Skeletal muscle tissue (tissue), 4 donors: ENCODE data around the gene DGKE. TPM values are rescaled to one million over a fixed set of nuclear protein-coding genes. Genes with fewer than 3 reads are reported as not detected.

Experiments
- H3K27ac ChIP-seq: one replicate; pipeline ENCODE4 v1.7.0; 2013; ENCODE audit warnings: mild to moderate bottlenecking, low read depth, low read length, inconsistent platforms
- H3K27me3 ChIP-seq, 3 donors: one replicate each; pipeline ENCODE4 v1.7.0; 2013; ENCODE audit warnings: low read length in 3 of 3; ENCODE audit not compliant: control insufficient read depth in 3 of 3, insufficient read depth in 3 of 3
- H3K36me3 ChIP-seq, 3 donors: one replicate each; pipeline ENCODE4 v1.7.0; 2013; ENCODE audit warnings: low read length in 3 of 3; ENCODE audit not compliant: control insufficient read depth in 3 of 3, insufficient read depth in 3 of 3
- H3K4me1 ChIP-seq, 3 donors: one replicate each; pipeline ENCODE4 v1.7.0; 2013; ENCODE audit warnings: low read length in 3 of 3, mild to moderate bottlenecking in 3 of 3; ENCODE audit not compliant: control insufficient read depth in 3 of 3, insufficient read depth in 3 of 3
- H3K4me3 ChIP-seq, 3 donors: one replicate each; pipeline ENCODE4 v1.7.0; 2013; ENCODE audit warnings: low read length in 3 of 3
- H3K9ac ChIP-seq, 3 donors: one replicate each; pipeline ENCODE4 v1.7.0; 2013; ENCODE audit warnings: low read length in 3 of 3, mild to moderate bottlenecking in 3 of 3, moderate library complexity in 2 of 3, low read depth in 1 of 3
- H3K9me3 ChIP-seq, 3 donors: one replicate each; pipeline ENCODE4 v1.7.0; 2013; ENCODE audit warnings: low read length in 3 of 3; ENCODE audit not compliant: control insufficient read depth in 3 of 3
- total RNA-seq: library from RNA; depleted of rRNA; stranded (reverse); fragments of >200 nt; gene quantifications from one replicate; pipeline ENCODE4 v1.2.3, GENCODE V29; 2014
- donor health status: Osteomylitis.

DGKE gene
- total RNA-seq, 1 donor from 2014 or later: 6.8 TPM

DNA sequence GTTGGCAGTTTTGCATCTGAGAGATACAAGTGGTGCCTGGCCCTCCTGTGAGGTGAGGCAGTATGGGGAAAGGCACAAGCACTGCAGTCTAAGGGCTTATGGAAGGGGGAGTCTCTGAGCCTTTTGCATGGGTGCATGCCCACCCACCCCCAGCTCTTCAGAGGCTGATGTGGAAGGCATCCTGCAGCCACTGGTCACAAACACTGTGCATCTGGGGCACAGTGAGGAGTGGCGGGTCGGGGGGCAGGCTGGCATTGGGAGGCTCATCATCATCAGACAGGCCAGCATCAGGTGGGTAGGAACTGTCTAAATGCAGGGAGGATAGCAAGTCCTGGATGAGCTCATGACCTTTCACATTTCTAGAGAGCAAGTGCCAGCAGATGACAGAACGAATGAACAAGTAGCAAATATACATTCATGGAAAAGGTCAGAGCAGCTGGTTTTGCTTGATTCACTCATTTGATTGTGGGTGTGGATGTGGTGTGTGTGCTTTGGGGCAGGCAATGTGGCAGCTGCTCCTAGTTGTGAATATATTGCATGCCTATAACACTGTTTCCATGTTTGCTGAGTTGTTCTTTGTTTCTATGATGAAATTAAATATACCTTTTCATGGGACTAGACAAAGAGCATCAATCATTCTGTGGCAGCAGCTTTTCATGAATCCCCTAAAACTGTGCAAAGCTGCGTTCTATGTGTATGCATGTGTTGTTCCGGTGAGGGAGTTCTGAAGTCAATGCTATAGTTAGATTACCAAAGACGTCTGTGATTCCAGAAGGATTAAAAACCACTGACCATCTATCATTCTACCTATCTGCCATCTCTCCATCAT is 50.7 kb downstream of the DGKE start:
- Histone ChIP-seq H3K4me3 (no peak overlapping the region), H3K27me3 (no peaks in the 10 kb centered on the region), H3K9me3 (no peaks in the 10 kb centered on the region), H3K36me3 (peaks cover 8 to 25% (median 13%) of the 10 kb centered on the region in 3 donors), H3K27ac (no peak overlapping the region), H3K4me1 (peaks cover 0 to 10% (median 2%) of the 10 kb centered on the region in 3 donors), H3K9ac (no peak overlapping the region)

DNA sequence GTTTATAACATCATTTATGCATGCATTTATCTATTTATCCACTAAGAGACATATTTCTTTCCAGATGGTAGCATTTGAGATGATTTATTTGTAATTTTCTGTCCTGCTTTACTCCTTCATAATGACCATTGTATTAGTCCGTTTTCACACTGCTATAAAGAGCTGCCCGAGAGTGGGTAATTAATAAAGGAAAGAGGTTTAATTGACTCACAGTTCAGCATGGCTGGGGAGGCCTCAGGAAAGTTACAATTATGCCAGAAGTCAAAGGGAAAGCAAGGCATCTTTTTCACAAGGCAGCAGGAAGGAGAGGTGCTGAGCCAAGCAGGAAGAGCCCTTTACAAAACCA is 51.3 kb downstream of the DGKE start:
- no peak overlapping the region for H3K27ac ChIP-seq
- no peaks in the 10 kb centered on the region for H3K27me3 ChIP-seq
- peaks cover 10 to 31% (median 17%) of the 10 kb centered on the region in 3 donors for H3K36me3 ChIP-seq
- H3K4me1 ChIP-seq: peaks cover 0 to 4% (median 1%) of the 10 kb centered on the region in 3 donors
- no peak overlapping the region for H3K9ac ChIP-seq
- H3K4me3 ChIP-seq: no peak overlapping the region
- no peaks in the 10 kb centered on the region for H3K9me3 ChIP-seq

DNA sequence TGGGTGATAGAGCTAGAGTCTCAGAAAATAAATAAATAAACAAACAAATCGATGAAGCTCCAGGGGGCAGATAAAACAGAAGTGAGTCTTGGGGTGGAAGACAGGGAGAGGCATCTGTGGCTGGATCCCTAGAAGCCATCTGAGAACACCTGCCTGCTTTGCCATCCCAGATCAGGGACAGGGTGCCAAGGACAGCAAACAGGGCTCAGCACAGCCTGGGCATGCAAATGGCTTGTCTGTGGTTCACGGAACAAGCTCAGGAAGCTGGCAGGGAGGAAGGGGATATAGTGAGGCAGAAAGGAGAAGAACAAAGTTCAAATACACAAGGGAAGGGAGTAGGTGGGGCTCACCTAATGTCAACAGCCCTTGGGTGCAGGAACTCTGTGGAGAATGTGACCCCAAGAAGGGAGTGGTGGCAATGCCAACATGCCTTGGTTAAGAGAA is 52.4 kb downstream of the DGKE start:
- H3K9ac ChIP-seq: no peak overlapping the region

DNA sequence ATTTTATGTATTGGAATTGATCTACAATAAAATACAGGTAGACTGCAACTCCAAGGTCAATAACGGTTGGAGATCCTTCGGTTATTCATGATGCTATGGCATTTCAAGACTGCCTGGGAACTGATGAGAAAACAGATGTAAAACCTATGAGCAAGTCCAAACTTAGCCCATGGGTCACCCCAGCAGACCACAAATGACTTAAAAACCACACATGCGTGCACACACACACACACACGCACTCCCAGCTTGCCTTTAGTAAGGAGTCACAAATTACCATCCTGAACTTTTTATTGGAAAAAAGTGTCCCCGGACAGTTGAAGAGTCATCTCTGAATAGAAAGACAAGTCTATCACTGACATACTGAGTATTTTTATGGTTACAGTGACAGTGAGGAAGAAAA is 53.2 kb downstream of the DGKE start:
- Histone ChIP-seq H3K4me3 (no peak overlapping the region), H3K27ac (no peak overlapping the region), H3K27me3 (no peaks in the 10 kb centered on the region), H3K4me1 (no peaks in the 10 kb centered on the region), H3K9ac (no peak overlapping the region), H3K9me3 (no peaks in the 10 kb centered on the region), H3K36me3 (peaks cover 24 to 46% (median 31%) of the 10 kb centered on the region in 3 donors)

More for the DNA sequence above, 52.4 kb downstream of the DGKE start:
- Histone ChIP-seq H3K27me3 (no peaks in the 10 kb centered on the region), H3K36me3 (peaks cover 18 to 41% (median 24%) of the 10 kb centered on the region in 3 donors), H3K4me1 (no peaks in the 10 kb centered on the region), H3K9me3 (no peaks in the 10 kb centered on the region), H3K4me3 (no peak overlapping the region), H3K27ac (no peak overlapping the region)

DNA sequence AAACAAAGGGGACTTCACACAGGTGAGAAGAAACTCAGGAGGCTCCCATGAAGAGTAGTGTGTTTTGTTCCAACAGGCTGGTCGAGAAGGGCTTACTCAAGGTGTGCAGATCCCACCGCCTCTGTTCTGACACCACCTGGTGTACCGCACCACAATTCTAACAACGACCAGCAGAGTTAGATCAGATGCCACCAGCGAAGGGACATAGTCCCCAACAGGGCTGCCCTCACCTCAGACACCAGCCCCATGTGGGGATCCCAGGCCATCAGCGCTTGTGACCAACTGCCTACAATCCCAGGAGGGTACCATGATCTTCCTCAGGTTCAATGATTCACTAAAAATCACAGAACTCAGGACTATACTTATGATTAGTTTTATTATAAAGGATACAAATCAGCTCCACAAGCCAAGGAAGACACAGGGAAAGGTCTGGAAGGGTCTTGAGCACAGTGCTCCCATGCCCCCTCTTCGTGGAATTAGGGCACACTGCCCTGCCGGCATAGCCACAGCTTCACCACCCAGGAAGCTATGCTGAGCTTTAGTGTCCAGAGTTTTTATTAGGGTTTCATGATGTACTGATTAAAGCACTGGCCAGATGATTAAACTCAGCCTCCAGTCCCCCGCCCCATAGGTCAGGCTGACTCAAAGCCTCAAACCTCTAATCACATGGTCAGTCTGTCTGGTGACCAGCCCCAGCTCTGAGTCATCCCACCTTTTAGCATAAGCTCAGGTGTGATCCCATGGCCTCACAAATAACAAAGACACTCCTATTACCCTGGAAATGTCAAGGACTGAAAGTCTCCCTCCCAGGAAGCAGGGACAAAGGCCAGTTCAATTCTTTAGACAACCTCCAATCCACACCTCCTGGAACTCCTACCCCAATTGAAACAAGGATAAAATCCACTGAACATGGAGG is 53.9 kb downstream of the DGKE start:
- Histone ChIP-seq H3K4me1 (no peaks in the 10 kb centered on the region), H3K36me3 (peaks cover 27 to 53% (median 38%) of the 10 kb centered on the region in 3 donors), H3K27me3 (no peaks in the 10 kb centered on the region), H3K9ac (no peak overlapping the region), H3K4me3 (no peak overlapping the region), H3K27ac (no peak overlapping the region), H3K9me3 (no peaks in the 10 kb centered on the region)

DNA sequence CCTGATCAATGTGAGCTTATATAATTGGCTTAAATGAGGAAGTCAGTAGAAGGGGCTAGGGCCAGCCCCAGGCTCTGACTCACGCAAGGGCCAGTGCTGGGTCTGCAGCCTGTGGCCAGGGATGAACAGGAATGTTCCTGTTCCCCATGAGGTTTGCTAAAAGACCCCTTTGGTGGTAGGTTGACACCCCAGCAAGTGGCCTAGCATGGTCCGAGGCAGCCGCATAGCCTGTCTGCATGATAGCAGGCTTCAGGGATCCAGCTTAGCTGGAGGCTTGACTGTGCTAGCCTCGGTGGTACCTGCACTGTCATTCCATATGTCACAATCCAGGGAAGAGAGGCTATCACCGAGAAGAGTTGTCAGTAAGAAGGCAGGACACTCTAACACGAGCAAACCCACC is 56.4 kb downstream of the DGKE start:
- Histone ChIP-seq H3K9me3 (no peaks in the 10 kb centered on the region), H3K4me3 (no peak overlapping the region), H3K27me3 (no peaks in the 10 kb centered on the region), H3K4me1 (no peaks in the 10 kb centered on the region), H3K36me3 (peaks cover 50 to 75% (median 59%) of the 10 kb centered on the region in 3 donors), H3K27ac (no peak overlapping the region), H3K9ac (no peak overlapping the region)

DNA sequence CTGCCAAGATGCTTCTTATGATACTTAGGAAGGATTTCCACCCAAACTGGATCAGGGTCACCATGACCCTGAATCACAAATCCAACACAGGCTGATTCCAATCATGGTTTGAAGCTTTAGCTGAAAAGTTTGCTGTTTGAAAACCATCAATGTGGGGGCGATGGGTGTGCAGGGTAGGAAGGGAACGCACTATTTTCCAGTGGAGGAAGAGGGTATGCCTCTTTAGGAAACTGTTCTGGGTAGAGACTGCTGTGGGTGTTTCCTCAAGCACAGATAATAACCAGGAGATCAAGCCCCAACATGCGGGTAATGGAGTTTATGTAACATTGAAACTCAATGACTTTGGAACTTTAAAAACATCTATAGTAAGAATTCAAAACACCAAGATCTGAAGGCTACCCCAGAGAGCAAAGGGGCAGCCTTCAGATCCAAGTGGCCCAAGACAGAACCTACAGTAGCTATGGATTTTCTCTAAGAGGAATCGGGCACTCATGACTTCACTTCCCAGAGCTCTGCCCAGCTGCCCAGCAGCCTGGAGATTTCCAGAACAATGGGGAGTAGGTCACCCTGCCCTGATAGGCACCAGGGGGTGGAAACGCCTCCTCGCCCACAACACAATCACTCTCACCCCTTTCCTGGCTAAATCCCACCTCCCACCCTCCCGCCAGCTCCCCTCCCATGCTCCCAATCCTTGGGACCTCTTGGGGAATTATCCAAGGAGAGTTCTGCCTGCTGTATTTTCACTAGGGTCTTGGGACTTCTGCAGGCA is 57.1 kb downstream of the DGKE start:
- Histone ChIP-seq H3K4me1 (no peaks in the 10 kb centered on the region), H3K9ac (no peak overlapping the region), H3K9me3 (no peaks in the 10 kb centered on the region), H3K27ac (no peak overlapping the region), H3K27me3 (no peaks in the 10 kb centered on the region), H3K36me3 (peaks cover 54 to 81% (median 65%) of the 10 kb centered on the region in 3 donors), H3K4me3 (no peak overlapping the region)

DNA sequence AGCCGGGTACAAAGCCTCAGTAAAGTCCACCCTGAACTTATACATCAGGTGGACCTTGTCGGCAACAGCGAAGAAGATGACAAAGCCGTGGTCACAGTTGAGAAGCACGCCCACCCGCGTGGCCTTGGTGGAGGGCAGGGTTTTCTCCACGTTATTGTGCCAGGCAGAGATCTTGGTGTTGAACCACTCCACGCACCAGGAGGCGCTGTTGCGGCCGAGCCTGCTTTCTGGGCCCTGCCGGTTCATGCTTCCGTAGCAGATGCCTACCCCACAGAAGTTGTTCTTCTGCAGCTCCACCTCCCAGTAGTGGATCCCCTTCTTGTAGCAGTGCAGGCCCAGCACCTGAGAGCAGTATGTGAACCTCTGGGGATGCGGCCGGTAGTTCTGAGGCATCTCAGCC is 57.8 kb downstream of the DGKE start:
- Histone ChIP-seq H3K9ac (no peak overlapping the region), H3K36me3 (peaks cover 54 to 81% (median 65%) of the 10 kb centered on the region in 3 donors), H3K4me1 (no peaks in the 10 kb centered on the region), H3K27me3 (no peaks in the 10 kb centered on the region), H3K4me3 (no peak overlapping the region), H3K27ac (no peak overlapping the region), H3K9me3 (no peaks in the 10 kb centered on the region)

DNA sequence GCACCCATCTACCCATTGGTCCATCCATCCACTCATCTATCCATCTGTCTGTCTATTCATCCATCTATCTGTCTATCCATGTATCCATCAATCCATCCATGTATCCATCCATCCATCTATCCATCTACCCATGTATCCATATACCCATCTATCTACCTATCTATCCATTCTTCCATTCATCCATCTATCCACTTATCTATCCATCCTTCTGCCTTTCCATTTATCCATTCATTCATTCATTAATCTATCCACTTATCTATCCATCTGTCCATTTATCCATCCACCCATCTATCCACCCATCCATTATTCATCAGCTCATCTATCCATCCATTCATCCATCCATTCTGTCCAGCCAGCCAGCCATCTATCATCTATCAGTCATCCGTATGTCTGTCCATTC is 58.4 kb downstream of the DGKE start:
- H3K27me3 ChIP-seq: no peaks in the 10 kb centered on the region
- no peak overlapping the region for H3K9ac ChIP-seq
- no peak overlapping the region for H3K27ac ChIP-seq
- H3K9me3 ChIP-seq: no peaks in the 10 kb centered on the region
- peaks cover 56 to 78% (median 70%) of the 10 kb centered on the region in 3 donors for H3K36me3 ChIP-seq
- H3K4me1 ChIP-seq: no peaks in the 10 kb centered on the region
- H3K4me3 ChIP-seq: no peak overlapping the region
